Skeletal muscle cell (primary cell): ENCODE data around the gene COQ8B.
"Not testable (repeated sequence)": the region's sequence is repeated elsewhere in the genome, so short reads cannot be mapped to it uniquely, and the experiment has no call there.

Source experiments
- DNase-seq: peaks from one replicate; pipeline ENCODE4 v3.0.0-alpha.2; 2010; ENCODE audit warnings: low read depth
- H3K4me3 ChIP-seq: 2 replicates; pipeline ENCODE4 v1.5.1; 2011; ENCODE audit warnings: low read depth, mild to moderate bottlenecking, control low read depth, low read length, moderate library complexity

Gene COQ8B

DNA sequence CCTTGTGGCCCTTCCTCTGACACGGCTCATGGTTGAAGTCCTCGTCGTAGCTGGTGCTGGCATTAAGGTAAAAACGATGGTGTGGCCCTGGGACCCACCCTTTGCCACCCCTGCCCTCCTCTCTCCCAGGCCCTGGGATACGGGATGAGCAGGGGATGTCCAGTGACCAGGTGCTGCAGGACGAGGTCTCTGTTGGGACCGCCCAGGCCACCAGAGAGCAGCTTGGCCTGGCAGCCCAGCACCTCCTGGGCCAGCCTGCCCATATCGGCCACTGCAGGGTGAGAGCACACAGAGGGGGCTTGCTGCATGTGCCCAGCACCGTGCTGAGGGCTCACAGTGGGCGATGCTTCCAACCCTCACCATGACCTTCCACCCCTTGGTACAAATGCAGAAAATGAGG lies 27.2 kb upstream of the COQ8B start:
- no peak overlapping the region for H3K4me3 ChIP-seq
- DNase-seq = no peak

DNA sequence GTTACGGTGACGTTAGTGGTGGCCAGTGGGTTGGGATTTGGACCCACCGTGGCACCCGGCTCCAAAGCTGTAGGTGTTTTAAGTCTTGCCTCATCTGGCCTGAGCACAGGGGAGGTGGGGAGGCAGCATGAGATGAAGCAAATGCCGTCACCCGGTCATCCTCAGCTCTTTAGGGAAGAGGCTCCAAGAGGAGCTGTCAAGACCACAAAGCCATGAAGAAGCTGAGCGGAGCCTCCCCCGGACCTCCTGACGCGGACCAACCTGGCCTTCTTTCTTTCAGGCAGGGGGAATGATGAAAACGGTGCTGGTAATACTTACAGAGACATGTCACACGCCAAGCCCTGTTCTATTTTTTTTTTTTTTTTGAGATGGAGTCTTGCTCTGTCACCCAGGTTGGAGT lies 26.2 kb upstream of the COQ8B start:
- DNase-seq = no peak
- H3K4me3 ChIP-seq = no peak overlapping the region

DNA sequence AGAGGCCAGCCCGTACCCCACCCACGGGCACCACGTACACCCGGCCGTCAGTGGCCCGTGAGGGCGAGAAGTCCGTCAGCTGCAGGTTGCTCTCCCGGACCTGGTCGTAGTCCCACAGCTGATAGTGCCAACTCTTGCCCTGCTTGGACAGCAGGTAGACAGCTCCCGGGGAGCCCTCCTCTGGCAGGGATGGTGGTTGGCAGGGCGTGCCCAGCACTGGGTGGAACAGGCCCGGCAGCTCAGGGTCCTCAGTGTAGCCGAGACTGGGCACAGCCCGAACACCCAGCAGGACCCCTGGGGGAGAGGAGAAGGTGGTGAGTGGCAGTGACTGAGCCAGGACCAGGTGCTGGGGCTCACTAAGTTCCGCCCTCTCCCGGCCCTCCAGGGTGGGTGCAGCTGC lies 25.8 kb upstream of the COQ8B start:
- DNase-seq = no peak
- H3K4me3 ChIP-seq = no peak overlapping the region

DNA sequence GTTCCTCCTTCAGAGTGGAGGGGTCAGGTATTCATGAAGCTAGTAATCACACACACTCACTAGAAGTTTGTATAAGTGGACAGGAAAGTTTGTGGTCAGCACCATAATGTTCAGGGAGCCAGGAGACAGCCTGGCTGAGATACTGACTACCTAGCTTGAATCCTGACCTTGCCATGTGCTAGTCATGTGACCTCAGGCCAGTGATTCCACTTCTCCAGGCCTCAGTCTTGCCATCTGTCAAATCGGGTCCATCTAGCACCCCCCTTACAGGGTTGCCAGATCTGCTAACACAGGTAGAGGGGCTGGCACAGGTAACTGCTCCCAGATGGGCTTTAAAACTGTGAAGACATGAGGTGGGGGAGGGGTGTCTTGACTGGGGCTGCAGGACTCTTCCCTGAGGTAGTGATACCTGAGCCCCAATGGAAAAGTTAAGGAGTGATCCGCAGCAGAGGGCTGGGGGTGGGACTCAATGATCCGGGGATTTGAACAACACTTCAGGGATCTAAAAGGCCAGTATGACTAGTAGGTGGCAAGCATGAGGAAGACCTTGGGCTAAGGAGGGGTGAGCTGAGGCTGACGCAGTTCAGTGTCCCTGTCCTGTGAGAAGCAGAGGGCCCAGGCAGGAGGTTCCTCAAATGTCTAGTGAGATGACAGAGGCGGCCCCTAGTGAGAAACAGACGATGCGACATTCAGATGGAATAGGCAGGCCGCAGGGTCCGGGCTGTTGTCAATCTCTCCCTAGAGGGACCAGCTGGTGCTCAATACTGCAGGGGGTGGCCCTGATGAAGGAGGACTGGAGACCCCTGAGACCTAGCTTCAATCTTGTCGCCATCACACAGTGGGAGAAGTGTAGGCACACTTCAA lies 25.1 kb upstream of the COQ8B start:
- no peak overlapping the region for H3K4me3 ChIP-seq
- DNase-seq = no peak

DNA sequence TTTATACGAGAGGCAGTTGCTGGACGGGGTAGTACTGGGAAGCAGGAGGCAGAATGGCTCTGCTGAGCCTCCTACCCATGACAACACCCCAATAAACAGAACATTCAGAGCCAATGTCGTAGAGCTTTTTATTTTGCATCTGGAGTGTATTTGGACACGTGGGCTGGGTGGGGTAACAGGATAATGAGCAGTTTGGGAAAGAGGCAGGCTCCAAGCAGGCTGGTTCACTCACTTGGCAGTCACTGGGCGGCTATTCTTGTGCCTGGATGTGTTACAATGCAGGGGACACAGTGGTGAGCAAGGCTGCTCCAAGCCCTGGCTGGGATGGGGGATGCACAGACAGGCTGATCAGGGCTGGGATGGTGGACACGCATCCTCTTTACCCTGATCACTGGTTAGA lies 24.1 kb upstream of the COQ8B start:
- no peak for DNase-seq

DNA sequence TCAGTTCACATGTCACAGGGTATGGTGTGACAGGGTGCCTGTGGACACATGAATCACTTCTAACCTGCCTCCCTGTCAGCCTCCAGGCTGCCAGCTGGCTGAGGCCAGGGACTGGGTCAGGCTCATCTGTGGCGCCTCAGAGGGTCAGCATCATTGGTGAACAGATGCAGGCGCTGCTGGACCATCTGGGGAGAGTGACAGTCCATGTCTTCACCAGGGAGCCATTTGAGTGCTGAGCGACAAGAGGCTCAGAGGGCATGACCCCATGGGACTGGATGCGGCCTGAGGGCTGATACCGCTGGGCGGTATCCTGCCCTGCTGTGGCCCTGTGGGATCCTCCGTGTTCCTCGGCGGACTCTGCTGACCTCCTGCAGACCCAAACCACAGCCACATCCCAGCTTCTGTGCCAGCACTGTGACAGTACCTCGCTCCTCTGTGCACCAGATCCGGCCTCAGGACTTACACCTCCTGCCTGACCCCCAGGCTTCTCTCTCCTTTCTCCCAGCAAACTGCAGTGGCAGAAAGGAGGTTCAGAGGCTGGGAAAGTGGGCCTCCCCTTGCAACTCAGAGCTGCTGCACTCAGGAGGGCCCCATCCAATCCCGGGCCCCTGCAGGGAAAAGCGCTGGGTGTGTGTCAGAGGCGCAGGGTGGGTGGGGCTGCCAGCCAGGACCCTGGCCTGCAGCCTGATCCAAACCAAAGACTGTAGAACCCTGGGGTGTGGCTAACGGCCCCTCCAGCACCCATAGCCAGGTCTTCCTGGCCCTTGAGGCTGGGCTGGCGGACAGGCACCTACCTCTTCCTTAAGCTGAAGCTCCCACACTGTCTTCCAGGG lies 23.4 kb upstream of the COQ8B start:
- no peak overlapping the region for H3K4me3 ChIP-seq
- DNase-seq = no peak

More for the DNA sequence above, 24.1 kb upstream of the COQ8B start:
- H3K4me3 ChIP-seq = no peak overlapping the region

DNA sequence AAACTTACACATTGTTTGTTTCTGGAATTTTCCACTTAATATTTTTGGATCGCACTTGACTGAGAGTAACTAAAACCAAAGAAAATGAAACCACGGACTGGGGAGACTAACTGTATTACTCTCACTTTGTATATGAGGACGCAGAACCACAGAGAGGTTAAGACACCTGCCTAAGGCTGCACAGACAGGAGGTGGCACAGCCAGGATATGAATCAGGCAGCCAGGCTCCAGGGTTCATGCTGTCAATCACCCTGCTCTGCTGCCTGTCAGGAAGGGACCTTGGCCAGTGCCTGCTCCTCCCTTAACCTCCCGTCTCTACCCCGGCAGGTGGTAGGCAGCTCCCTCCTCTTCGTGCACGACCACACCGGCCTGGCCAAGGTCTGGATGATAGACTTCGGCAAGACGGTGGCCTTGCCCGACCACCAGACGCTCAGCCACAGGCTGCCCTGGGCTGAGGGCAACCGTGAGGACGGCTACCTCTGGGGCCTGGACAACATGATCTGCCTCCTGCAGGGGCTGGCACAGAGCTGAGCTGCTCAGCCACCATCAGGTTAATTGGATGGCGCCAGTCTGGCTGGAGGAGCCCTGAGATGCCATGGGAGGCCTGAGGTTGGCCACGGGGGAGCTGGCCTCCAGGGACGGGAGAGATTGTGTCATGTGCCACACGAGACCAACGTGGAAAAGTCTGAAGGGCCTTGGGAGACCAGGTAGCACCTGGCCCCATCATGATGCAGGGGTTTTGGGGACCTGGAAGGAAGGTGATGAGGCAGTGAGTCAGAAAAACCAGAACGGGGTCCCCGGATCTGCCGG lies 22.5 kb upstream of the COQ8B start:
- no peak for DNase-seq
- H3K4me3 ChIP-seq = no peak overlapping the region

DNA sequence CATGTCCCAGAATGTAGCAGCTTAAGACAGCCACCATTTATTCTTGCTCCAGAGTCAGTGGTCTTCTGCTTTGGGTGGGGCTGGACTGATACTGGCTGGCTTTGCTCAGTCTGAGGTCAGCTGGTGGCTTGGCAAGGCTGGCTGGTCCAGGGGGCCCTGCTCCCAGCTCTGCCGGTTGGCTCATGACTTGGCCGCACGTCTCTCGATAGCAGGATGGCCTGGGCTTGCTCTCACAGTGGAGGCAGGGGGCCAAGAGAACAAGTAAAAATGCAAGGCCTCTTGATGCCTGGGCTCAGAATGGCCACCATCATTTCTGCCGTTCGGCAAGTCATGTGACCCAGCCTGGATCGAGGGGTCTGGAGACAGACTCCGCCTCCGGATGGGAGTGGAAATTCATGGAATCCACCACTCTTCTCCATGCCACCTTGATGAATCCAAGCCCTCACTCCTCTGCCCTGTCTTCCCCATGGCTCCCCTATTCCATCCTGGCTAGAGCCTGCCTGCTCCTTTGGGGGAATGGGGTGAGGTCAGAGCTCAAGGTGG lies 20.5 kb upstream of the COQ8B start:
- H3K4me3 ChIP-seq = no peak overlapping the region

DNA sequence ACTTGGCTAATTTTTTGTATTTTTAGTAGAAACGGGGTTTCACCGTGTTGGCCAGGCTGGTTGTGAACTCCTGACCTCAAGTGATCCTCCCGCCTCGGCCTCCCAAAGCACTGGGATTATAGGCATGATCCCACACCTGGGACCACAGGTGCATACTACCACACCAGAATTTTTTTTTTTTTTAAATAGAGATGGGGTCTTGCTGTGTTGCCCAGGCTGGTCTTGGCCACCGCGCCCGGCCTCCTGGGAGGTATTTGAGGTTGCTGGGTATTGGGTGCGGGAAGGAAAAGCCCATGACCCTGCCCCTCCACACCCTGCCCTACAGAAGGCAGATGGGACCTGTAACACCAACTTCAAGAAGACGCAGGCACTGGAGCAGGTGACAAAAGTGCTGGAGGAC lies 20.0 kb upstream of the COQ8B start:
- no peak for DNase-seq
- H3K4me3 ChIP-seq = no peak overlapping the region

More for the DNA sequence above, 20.5 kb upstream of the COQ8B start:
- DNase-seq = no peak

DNA sequence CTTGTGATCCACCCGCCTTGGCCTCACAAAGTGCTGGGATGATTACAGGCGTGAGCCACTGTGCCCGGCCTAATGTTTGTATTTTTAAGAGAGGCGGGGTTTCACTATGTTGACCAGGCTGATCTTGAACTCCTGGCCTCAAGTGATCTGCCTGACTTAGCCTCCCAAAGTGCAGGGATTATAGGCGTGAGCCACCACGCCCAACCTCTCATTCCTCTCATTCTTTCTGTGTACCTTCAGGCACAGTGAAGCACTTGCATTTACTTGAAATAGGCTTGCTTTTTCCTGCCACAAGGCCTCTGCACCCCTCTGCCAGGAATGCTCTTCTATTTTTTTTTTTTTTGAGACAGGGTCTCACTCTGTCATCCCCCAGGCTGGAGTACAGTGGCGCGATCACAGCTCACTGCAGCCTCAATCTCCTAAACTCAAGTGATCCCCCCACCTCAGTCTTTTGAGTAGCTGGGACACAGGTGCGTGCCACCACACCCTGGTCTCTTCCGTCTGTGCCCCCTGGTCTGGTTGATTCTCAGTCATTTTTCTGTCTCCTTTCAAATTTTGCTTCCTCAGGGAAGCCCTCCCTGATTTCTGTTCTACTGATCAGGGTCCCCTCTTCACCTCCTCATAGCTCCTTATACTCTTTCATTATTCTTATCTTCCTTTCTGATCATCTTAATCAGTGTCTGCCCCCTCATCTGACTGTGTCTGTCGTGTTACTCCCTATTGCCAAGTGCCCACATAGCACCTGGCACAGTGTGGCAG lies 18.5 kb upstream of the COQ8B start:
- no peak for DNase-seq
- no peak overlapping the region for H3K4me3 ChIP-seq

DNA sequence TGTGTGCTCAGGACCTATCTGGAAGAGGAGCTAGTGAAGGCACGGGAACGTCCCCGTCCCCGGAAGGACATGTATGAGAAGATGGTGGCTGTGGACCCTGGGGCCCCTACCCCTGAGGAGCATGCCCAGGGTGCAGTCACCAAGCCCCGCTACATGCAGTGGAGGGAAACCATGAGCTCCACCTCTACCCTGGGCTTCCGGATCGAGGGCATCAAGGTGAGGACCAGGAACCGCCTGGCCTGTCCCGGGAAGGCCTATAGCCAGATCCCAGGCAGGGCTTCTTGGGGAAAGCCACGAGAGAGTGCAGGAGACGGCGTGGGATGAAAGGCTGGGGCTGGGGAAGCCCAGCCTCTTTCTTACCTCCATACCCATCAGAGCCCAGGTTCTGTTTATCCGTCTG lies 16.5 kb upstream of the COQ8B start:
- H3K4me3 ChIP-seq = no peak overlapping the region
- no peak for DNase-seq

DNA sequence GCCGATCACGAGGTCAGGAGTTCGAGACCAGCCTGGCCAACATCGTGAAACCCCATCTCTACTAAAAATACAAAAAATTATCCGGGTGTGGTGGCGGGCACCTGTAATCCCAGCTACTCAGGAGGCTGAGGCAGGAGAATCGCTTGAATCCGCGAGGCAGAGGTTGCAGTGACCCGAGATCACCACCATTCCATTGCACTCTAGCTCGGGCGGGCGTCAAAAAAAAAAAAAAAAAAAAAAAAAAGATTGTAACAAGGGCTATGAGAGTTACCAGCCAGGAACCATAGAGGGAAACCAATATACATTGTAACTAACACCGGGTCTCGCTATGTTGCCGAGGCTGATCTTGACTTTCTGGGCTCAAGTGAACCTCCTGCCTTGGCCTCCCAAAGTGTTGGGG lies 15.6 kb upstream of the COQ8B start:
- not testable (repeated sequence) for DNase-seq, H3K4me3 ChIP-seq

DNA sequence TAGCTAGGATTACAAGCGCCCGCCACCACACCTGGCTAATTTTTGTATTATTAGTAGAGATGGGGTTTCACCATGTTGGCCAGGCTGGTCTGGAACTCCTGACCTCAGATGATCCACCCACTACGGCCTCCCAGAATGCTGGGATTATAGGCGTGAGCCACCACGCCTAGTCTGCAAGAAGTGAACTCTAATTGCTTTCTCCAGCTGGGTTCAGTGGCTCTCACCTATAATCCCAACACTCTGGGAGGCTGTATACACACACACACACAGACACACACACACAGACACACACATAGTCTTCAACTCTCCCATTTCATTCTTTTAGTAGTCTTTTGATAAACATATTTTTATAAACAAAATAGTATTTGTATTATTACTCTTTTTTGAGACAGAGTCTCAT lies 13.4 kb upstream of the COQ8B start:
- H3K4me3 ChIP-seq, DNase-seq: not testable (repeated sequence)

DNA sequence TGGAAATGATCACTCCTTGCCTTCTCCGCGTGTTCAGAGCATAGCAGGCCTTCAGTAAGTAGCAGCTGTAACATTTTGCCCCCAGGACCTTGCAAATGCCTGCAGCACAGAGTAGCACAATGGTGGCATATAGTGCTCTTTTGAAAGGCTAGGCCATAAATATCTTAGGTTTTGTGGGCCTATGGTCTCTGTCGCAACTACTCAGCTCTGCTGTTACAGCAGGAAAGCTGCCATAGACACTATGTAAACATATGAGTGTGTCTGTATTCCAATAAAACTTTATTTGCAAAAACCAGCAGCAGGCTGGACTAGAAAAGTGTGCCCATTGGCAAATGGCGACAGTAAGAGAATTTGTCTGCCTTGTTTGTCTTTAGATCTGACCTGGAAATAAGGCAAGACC lies 9.6 kb upstream of the COQ8B start:
- H3K4me3 ChIP-seq = no peak overlapping the region
- DNase-seq = no peak

DNA sequence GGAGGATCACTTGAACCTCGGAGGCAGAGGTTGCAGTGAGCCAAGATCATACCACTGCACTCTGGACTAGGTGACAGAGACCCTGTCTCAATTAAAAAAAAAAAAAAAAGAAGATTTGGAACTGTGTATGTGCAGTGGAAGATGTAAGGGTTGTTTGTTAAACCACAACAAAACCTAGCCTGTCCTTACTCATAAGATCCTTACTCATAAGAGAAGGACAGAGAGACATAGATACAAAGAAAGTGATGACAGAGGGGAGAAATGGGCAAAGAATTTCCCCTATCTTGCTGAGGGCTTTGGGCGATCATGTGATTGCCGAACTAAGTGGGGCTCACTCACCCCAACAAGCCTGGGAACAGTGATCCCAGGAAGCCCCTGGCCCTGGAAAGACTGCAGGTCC lies 8.2 kb upstream of the COQ8B start:
- no peak for DNase-seq
- no peak overlapping the region for H3K4me3 ChIP-seq

DNA sequence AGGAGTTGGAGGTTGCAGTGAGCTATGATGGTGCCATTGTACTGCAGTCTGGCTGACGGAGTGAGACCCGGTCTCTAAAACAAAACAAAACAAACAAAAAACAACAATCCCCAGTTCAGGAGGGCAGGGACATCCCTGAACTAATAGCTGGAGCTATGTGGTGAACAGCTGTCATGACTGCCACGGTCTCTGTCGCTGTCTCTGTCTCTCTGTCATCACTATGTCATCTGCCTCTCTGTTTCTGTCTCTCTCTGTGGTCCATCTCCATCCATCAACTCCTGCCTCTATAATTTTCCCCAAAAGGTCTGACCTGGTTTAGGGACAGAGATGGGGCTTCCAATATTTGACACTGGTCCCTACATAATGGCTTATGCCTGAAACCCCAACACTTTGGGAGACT lies 7.6 kb upstream of the COQ8B start:
- DNase-seq = no peak
- H3K4me3 ChIP-seq = no peak overlapping the region

DNA sequence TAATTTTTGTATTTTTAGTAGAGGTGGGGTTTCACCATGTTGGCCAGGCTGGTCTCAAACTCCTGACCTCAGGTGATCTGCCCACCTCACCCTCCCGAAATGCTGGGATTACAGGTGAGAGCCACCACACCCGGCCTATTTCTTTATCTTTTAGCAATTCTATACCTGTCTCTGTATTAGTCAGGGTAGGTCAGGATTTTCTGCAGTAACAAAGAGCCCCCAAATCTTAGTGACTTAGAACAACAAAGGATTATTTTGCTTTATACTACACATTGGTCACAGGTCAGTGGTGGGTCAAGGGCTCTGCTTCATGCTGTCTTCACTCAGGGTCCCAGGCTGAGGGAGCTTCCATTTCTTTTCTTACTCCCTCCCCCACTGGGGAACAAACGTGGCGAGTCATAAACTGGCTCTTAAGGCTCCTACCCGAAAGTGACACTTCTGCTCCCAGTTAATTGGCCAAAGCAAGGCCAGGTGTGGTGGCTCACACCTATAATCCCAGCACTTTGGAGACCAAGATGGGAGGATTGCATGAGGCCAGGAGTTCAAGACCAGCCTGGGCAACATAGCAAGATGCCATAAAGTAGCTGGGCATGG lies 7.1 kb upstream of the COQ8B start:
- no peak overlapping the region for H3K4me3 ChIP-seq
- no peak for DNase-seq

DNA sequence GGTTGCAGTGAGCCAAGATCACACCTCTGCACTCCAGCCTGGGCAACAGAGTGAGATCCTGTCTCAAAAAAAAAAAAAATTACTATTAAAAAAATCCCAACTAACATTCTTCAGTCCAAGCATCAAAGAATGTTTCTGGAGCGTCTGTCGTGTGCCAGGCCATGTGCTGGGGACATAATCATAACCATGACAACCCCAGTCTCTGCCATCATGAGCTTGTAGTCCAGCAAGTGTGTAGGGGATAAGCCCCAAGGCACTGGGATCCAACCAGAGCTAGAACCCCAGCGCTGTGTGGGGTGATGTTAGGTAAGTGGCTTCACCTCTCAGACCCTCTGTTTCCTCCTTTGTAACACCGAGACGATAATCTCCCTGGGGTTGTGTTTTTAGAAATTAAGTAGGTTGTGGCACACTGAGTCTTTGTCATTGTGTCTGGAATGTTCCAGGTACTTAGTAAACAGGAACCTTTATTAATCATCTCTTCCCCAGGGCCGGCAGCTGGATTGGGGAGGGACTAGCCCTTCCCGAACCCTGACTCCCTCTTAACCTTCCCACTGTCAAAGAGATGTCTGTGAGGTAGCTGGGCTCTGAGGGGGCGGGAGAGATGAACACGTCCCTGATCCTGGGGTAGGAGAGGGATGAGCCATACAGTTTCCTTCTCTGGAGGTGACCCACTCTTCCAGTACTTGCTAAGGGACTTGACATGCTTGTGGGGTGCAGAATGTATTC lies 5.4 kb upstream of the COQ8B start:
- H3K4me3 ChIP-seq = peak overlapping the region; percentile 24
- DNase-seq = no peak
